CD4-positive, CD25-positive, alpha-beta regulatory T cell (primary cell): ENCODE measurements around the gene TMEM132C. TPM values are rescaled to one million over a fixed set of nuclear protein-coding genes. Genes with fewer than 3 reads are reported as not detected.

Experiments
- ATAC-seq, 2 donors: fragments of 150-1000 bp; cut with Tn5 transposase; one replicate each; pipeline ENCODE4 v1.10.0; 2021; ENCODE audit warnings: low read depth in 2 of 2, moderate number of reproducible peaks in 2 of 2, moderate library complexity in 1 of 2
- DNase-seq, 3 donors: peaks; one replicate each; pipeline versions ENCODE4 v3.0.0 to v3.0.0-alpha.2; 2012 to 2022; ENCODE audit warnings: mixed read lengths in 1 of 3
- H3K27ac ChIP-seq: one replicate; pipeline ENCODE4 v1.7.0; 2013; ENCODE audit warnings: mild to moderate bottlenecking, low read length; ENCODE audit not compliant: insufficient read depth, poor library complexity, severe bottlenecking
- H3K27me3 ChIP-seq: one replicate; pipeline ENCODE4 v1.7.0; 2013; ENCODE audit warnings: low read length; ENCODE audit not compliant: control insufficient read depth, insufficient read depth
- H3K36me3 ChIP-seq: one replicate; pipeline ENCODE4 v1.7.0; 2013; ENCODE audit warnings: mild to moderate bottlenecking, low read length, moderate library complexity; ENCODE audit not compliant: control insufficient read depth, insufficient read depth
- H3K4me1 ChIP-seq: 2 replicates; pipeline ENCODE4 v1.7.0; 2013; ENCODE audit warnings: mild to moderate bottlenecking, low read length; ENCODE audit not compliant: insufficient read depth, control insufficient read depth, poor library complexity, severe bottlenecking
- H3K4me3 ChIP-seq: one replicate; pipeline ENCODE4 v1.7.0; 2013; ENCODE audit warnings: low read depth, mild to moderate bottlenecking, low read length, moderate library complexity
- H3K9me3 ChIP-seq, 2 experiments: 1 replicate in 1 of 2; 2 replicates in 1 of 2; pipeline ENCODE4 v1.7.0; 2013; ENCODE audit warnings: low read length in 2 of 2, mild to moderate bottlenecking in 1 of 2, moderate library complexity in 1 of 2; ENCODE audit not compliant: control insufficient read depth in 2 of 2
- H3K27ac Mint-ChIP-seq, 3 donors: one replicate each; pipeline ENCODE4 v1.8.0; 2020 to 2022; ENCODE audit warnings: mild to moderate bottlenecking in 3 of 3, mixed read lengths in 3 of 3, moderate library complexity in 2 of 3
- H3K27me3 Mint-ChIP-seq: one replicate; pipeline ENCODE4 v1.8.0; 2022; ENCODE audit warnings: mild to moderate bottlenecking, mixed read lengths
- H3K36me3 Mint-ChIP-seq: one replicate; pipeline ENCODE4 v1.8.0; 2020; ENCODE audit warnings: mixed read lengths
- H3K4me1 Mint-ChIP-seq, 4 donors: one replicate each; pipeline ENCODE4 v1.8.0; 2020 to 2022; ENCODE audit warnings: mixed read lengths in 4 of 4, mild to moderate bottlenecking in 1 of 4
- H3K4me3 Mint-ChIP-seq, 4 donors: one replicate each; pipeline ENCODE4 v1.8.0; 2020 to 2022; ENCODE audit warnings: mild to moderate bottlenecking in 4 of 4, mixed read lengths in 4 of 4, moderate library complexity in 3 of 4
- H3K9me3 Mint-ChIP-seq, 7 donors: one replicate each; pipeline ENCODE4 v1.8.0; 2020 to 2022; ENCODE audit warnings: mixed read lengths in 7 of 7, mild to moderate bottlenecking in 3 of 7, moderate library complexity in 2 of 7
- polyA plus RNA-seq, 4 donors: library from polyadenylated mRNA; unstranded; fragments of 300-500 nt; fragmentation: Illumina TruSeq; gene quantifications; one replicate each; pipeline ENCODE4 v1.2.3, GENCODE V29; 2021
- total RNA-seq: library from RNA; stranded (reverse); gene quantifications from one replicate; pipeline ENCODE4 v1.2.3, GENCODE V29; 2022

The TMEM132C gene
- total and polyA plus RNA-seq, 5 donors from 2014 or later, result 0.06 TPM; not detected in 4

DNA sequence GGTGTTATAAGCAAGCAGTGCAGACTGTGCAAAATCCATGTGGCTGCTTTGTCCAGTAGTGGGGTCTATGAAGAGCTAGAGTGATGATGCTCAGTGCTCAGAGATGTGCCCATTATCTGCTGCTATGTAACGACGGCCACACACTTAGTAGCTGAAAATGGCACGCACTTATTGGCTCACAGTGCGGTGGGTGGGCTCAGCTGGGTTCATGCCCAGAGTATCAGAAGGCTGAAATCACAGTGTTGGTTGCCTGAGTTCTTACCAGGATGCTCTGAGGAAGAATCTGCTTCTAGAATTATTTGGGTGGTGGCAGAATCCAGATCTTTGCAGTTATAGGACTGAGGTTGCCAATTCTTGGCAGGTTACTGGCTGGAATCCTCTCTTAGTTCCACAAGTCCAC is 432.1 kb downstream of the TMEM132C start:
- Mint-ChIP-seq H3K4me1 (no peaks in the 10 kb centered on the region), H3K27ac (no peak overlapping the region), H3K4me3 (no peak overlapping the region), H3K9me3 (peaks cover 2 to 11% (median 4%) of the 10 kb centered on the region in 7 donors), H3K36me3 (no peaks in the 10 kb centered on the region), H3K27me3 (no peaks in the 10 kb centered on the region)
- Histone ChIP-seq H3K27ac (no peak overlapping the region), H3K27me3 (no peaks in the 10 kb centered on the region), H3K4me3 (no peak overlapping the region), H3K9me3 (peaks cover 0 to 3% of the 10 kb centered on the region in 2 experiments), H3K4me1 (no peaks in the 10 kb centered on the region), H3K36me3 (no peaks in the 10 kb centered on the region)
- ATAC-seq (no peak), DNase-seq (no peak)

DNA sequence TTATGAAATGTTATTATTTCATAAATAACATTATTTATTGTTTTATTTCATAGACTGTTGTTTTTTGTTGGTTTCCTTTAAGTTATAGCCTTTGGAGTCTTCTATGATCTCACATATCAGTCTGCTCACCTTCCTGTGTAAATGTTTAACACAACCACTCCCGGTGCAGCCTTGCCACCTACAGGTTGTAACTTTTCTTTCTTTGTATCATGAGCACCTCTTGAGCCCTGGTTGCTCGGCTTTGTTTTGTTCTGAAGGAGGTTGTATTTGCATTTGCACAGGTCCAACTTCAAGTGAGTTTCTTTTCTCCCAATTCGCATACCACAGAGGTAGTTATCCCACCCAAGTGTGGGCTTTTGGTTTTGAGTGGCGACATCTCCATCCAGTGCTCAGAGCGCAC is 435.4 kb downstream of the TMEM132C start:
- Histone ChIP-seq H3K36me3 (no peaks in the 10 kb centered on the region), H3K27me3 (no peaks in the 10 kb centered on the region), H3K9me3 (peaks cover 0 to 3% of the 10 kb centered on the region in 2 experiments), H3K27ac (no peak overlapping the region), H3K4me1 (no peaks in the 10 kb centered on the region), H3K4me3 (no peak overlapping the region)
- no peaks in the 10 kb centered on the region for H3K4me1 Mint-ChIP-seq
- peaks cover 0 to 6% (median 3%) of the 10 kb centered on the region in 7 donors for H3K9me3 Mint-ChIP-seq
- DNase-seq (no peak), ATAC-seq (no peak)
- no peaks in the 10 kb centered on the region for H3K27me3 Mint-ChIP-seq
- no peak overlapping the region for H3K4me3 Mint-ChIP-seq
- H3K36me3 Mint-ChIP-seq, result no peaks in the 10 kb centered on the region
- H3K27ac Mint-ChIP-seq, result no peak overlapping the region

DNA sequence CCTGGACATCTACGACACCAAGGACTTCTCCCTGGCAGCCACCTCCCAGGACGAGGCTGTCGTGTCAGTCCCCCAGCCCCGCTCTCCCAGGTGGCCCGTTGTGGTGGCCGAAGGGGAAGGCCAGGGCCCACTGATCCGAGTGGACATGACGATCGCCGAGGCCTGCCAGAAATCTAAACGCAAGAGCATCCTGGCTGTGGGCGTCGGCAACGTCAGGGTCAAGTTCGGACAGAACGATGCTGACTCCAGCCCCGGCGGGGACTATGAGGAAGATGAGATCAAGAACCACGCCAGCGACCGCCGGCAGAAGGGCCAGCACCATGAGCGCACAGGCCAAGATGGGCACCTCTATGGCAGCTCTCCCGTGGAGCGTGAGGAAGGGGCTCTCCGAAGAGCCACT is 438.2 kb downstream of the TMEM132C start:
- no peak overlapping the region for H3K27ac ChIP-seq
- no peaks in the 10 kb centered on the region for H3K4me1 Mint-ChIP-seq
- no peaks in the 10 kb centered on the region for H3K36me3 ChIP-seq
- H3K27me3 Mint-ChIP-seq, result no peaks in the 10 kb centered on the region
- H3K27ac Mint-ChIP-seq, result no peak overlapping the region
- ATAC-seq (no peak), DNase-seq (no peak)
- no peaks in the 10 kb centered on the region for H3K4me1 ChIP-seq
- H3K36me3 Mint-ChIP-seq, result no peaks in the 10 kb centered on the region
- no peaks in the 10 kb centered on the region for H3K27me3 ChIP-seq
- peaks cover 0 to 2% (median 0%) of the 10 kb centered on the region in 7 donors for H3K9me3 Mint-ChIP-seq
- no peak overlapping the region for H3K4me3 ChIP-seq
- no peak overlapping the region for H3K4me3 Mint-ChIP-seq
- no peaks in the 10 kb centered on the region for H3K9me3 ChIP-seq

DNA sequence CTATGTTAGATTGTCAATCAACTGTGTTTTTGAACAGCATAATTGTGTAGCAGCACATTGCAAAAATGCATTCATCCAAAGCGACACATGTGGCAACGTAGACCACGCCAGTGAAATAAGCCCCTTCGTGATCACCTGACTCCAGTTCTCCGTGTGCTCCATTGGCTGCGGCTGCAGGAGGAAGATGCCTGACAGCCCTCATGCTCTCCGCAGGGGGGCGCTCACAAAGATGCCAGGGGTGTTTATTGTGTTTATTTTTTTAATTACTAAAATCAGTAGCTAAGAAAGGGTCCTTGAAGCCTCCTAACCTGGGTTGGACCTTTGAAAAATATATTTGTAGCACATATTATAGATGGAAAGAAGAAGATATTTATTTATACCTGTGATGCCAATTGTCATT is 440.5 kb downstream of the TMEM132C start:
- H3K9me3 Mint-ChIP-seq, result peaks cover 0 to under 1% (median 0%) of the 10 kb centered on the region in 7 donors
- H3K27ac Mint-ChIP-seq, result no peak overlapping the region
- no peaks in the 10 kb centered on the region for H3K36me3 ChIP-seq
- H3K27me3 Mint-ChIP-seq, result no peaks in the 10 kb centered on the region
- H3K9me3 ChIP-seq, result no peaks in the 10 kb centered on the region
- no peak for DNase-seq
- no peak overlapping the region for H3K4me3 ChIP-seq
- no peaks in the 10 kb centered on the region for H3K4me1 ChIP-seq
- no peak for ATAC-seq
- H3K36me3 Mint-ChIP-seq, result no peaks in the 10 kb centered on the region
- no peaks in the 10 kb centered on the region for H3K27me3 ChIP-seq
- H3K4me1 Mint-ChIP-seq, result no peaks in the 10 kb centered on the region
- no peak overlapping the region for H3K27ac ChIP-seq
- no peak overlapping the region for H3K4me3 Mint-ChIP-seq

DNA sequence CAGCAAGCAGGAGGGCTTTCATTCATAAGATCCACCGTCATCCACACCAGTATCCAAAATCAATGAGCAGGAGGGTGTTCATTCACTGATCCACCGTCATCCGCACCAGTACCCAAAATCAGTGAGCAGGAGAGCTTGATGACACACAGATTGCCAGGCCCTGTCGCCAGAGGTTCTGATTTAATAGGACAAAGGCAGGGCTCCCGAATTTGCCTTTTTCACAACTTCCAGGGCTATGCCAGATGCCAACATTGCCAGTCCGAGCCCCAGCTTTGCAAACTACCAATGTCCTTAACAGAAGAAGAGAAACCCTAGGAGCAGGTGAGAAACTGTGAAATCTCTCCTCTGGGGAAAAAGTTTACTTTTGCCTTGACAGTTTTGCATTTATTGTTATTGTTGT is 441.8 kb downstream of the TMEM132C start:
- peaks cover 0 to 2% (median 0%) of the 10 kb centered on the region in 7 donors for H3K9me3 Mint-ChIP-seq
- no peaks in the 10 kb centered on the region for H3K27me3 Mint-ChIP-seq
- H3K36me3 ChIP-seq, result no peaks in the 10 kb centered on the region
- ATAC-seq, result no peak
- H3K4me1 ChIP-seq, result no peaks in the 10 kb centered on the region
- no peaks in the 10 kb centered on the region for H3K9me3 ChIP-seq
- no peak overlapping the region for H3K4me3 Mint-ChIP-seq
- H3K4me1 Mint-ChIP-seq, result no peaks in the 10 kb centered on the region
- no peak overlapping the region for H3K4me3 ChIP-seq
- no peaks in the 10 kb centered on the region for H3K27me3 ChIP-seq
- H3K27ac Mint-ChIP-seq, result no peak overlapping the region
- H3K27ac ChIP-seq, result no peak overlapping the region
- no peaks in the 10 kb centered on the region for H3K36me3 Mint-ChIP-seq
- DNase-seq, result no peak

DNA sequence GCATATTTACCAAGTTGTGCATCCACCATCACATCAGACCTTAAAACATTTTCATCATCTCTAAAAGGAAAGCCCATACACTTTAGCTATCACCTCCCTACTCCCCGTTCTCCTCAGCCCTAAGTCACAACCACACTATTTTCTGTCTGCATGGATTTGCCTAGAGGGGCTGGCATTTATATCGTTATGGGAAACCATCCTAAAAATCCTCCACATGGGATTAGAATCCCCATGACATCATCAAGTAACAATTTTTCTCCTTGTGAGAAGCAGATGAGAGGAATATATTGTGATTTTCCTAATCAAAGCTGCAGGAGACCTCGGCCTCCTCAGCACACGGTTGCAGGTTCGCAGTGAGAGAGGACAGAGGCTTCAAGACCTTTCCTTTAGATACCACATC is 442.7 kb downstream of the TMEM132C start:
- Mint-ChIP-seq H3K27ac (no peak overlapping the region), H3K9me3 (peaks cover 0 to 2% (median 0%) of the 10 kb centered on the region in 7 donors), H3K4me1 (no peaks in the 10 kb centered on the region), H3K27me3 (no peaks in the 10 kb centered on the region), H3K4me3 (no peak overlapping the region), H3K36me3 (no peaks in the 10 kb centered on the region)
- Histone ChIP-seq H3K4me1 (no peaks in the 10 kb centered on the region), H3K36me3 (no peaks in the 10 kb centered on the region), H3K9me3 (no peaks in the 10 kb centered on the region), H3K27me3 (no peaks in the 10 kb centered on the region), H3K4me3 (no peak overlapping the region), H3K27ac (no peak overlapping the region)
- ATAC-seq (no peak), DNase-seq (no peak)

DNA sequence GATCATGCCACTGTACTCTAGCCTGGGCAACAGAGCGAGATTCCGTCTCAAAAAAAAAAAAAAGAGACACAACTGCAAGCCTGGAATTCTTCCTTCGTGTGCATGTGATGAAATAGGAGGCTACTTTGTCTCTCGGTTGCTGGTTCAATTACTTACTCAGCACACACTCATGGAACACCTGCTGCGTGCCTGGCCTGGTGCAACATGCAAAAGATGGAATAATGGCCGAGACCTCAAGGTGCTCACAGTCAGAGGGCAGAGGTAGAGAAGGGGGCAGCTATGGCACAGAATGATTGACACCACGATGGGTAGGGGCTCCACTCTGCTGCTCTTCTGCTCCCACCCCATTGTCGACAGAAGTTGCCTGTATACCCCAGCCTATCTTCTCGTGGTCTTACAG is 444.5 kb downstream of the TMEM132C start:
- Histone ChIP-seq H3K9me3 (no peaks in the 10 kb centered on the region), H3K4me1 (no peaks in the 10 kb centered on the region), H3K27me3 (no peaks in the 10 kb centered on the region), H3K36me3 (no peaks in the 10 kb centered on the region), H3K27ac (no peak overlapping the region), H3K4me3 (no peak overlapping the region)
- ATAC-seq (no peak), DNase-seq (no peak)
- H3K36me3 Mint-ChIP-seq, result no peaks in the 10 kb centered on the region
- H3K4me1 Mint-ChIP-seq, result no peaks in the 10 kb centered on the region
- peaks cover 0 to 2% (median 0%) of the 10 kb centered on the region in 7 donors for H3K9me3 Mint-ChIP-seq
- no peaks in the 10 kb centered on the region for H3K27me3 Mint-ChIP-seq
- H3K27ac Mint-ChIP-seq, result no peak overlapping the region
- no peak overlapping the region for H3K4me3 Mint-ChIP-seq

DNA sequence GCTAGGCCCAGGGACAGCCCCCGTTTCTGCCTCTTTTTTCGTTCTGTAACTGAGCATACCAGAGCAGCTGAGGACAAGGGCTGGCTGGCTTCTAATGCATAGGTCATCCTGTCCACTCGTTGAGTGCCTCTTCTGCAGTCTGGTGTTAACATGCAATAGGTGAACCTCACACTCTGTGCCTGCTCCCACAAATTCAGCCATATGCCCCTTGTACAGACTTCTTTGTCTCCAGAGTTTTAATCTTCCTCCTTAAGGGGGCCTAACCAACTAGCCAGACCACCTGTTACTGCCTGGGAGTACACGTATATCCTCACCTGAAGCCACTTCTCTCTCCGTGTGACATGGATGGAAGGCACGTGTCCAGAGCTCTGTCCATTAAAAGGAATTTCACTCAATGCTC is 445.7 kb downstream of the TMEM132C start:
- Mint-ChIP-seq H3K4me1 (no peaks in the 10 kb centered on the region), H3K27me3 (no peaks in the 10 kb centered on the region)
- ATAC-seq, result no peak

More for the DNA sequence above, 445.7 kb downstream of the TMEM132C start:
- Histone ChIP-seq H3K9me3 (no peaks in the 10 kb centered on the region), H3K4me1 (no peaks in the 10 kb centered on the region), H3K27ac (no peak overlapping the region), H3K36me3 (no peaks in the 10 kb centered on the region), H3K4me3 (no peak overlapping the region), H3K27me3 (no peaks in the 10 kb centered on the region)
- Mint-ChIP-seq H3K9me3 (peaks cover 0 to 6% (median 0%) of the 10 kb centered on the region in 7 donors), H3K27ac (peak overlapping the region in 1 of 3 donors; percentile 64), H3K4me3 (no peak overlapping the region), H3K36me3 (no peaks in the 10 kb centered on the region)
- DNase-seq, result no peak
